Natural killer cell (primary cell): ENCODE measurements around the gene FNDC3B. TPM values are rescaled to one million over a fixed set of nuclear protein-coding genes. Genes with fewer than 3 reads are reported as not detected.
"Not testable (repeated sequence)": the region's sequence is repeated elsewhere in the genome, so short reads cannot be mapped to it uniquely, and the experiment has no call there.

Experiments used
- ATAC-seq, 3 donors: fragments of 150-1000 bp in 2 of 3; fragments of 200-7000 bp in 1 of 3; cut with Tn5 transposase; 1 replicate in 1 of 3; 2 replicates in 2 of 3; pipeline ENCODE4 v1.10.0; 2021; ENCODE audit warnings: mild to moderate bottlenecking in 2 of 3, moderate library complexity in 2 of 3
- DNase-seq, 2 donors: peaks; one replicate each; pipeline versions ENCODE4 v3.0.0 to v3.0.0-alpha.2; 2013 to 2021; ENCODE audit warnings: mixed read lengths in 1 of 2
- H3K27ac ChIP-seq: one replicate; pipeline ENCODE4 v1.5.1; 2013; ENCODE audit warnings: mild to moderate bottlenecking, low read length
- H3K27me3 ChIP-seq: one replicate; pipeline ENCODE4 v1.6.1; 2013; ENCODE audit warnings: low read length; ENCODE audit not compliant: control insufficient read depth, insufficient read depth
- H3K36me3 ChIP-seq: one replicate; pipeline ENCODE4 v1.6.1; 2013; ENCODE audit warnings: low read length; ENCODE audit not compliant: control insufficient read depth, insufficient read depth
- H3K4me1 ChIP-seq: one replicate; pipeline ENCODE4 v1.6.1; 2013; ENCODE audit warnings: low read length; ENCODE audit not compliant: control insufficient read depth, insufficient read depth
- H3K4me3 ChIP-seq: one replicate; pipeline ENCODE4 v1.5.1; 2013; ENCODE audit warnings: low read length
- H3K9me3 ChIP-seq: one replicate; pipeline ENCODE4 v1.6.1; 2013; ENCODE audit warnings: low read length; ENCODE audit not compliant: control insufficient read depth, insufficient read depth
- H3K27ac Mint-ChIP-seq, 2 donors: one replicate each; pipeline ENCODE4 v1.8.0; 2022; ENCODE audit warnings: mild to moderate bottlenecking in 2 of 2, mixed read lengths in 2 of 2, moderate library complexity in 1 of 2
- H3K27me3 Mint-ChIP-seq, 2 donors: one replicate each; pipeline ENCODE4 v1.8.0; 2022; ENCODE audit warnings: low read depth in 2 of 2, mixed read lengths in 2 of 2
- H3K36me3 Mint-ChIP-seq: one replicate; pipeline ENCODE4 v1.8.0; 2022; ENCODE audit warnings: mixed read lengths
- H3K4me1 Mint-ChIP-seq, 2 donors: one replicate each; pipeline ENCODE4 v1.8.0; 2022; ENCODE audit warnings: mixed read lengths in 2 of 2
- H3K4me3 Mint-ChIP-seq: one replicate; pipeline ENCODE4 v1.8.0; 2022; ENCODE audit warnings: mild to moderate bottlenecking, moderate library complexity, mixed read lengths
- H3K9me3 Mint-ChIP-seq, 2 donors: one replicate each; pipeline ENCODE4 v1.8.0; 2022; ENCODE audit warnings: mixed read lengths in 2 of 2
- CTCF ChIP-seq: fragments of 200-600 bp; IDR thresholded peaks from one replicate; pipeline ENCODE4 v1.8.0; 2022; ENCODE audit warnings: antibody characterized with exemption
- WGBS: methylation state at CpG from one replicate; pipeline ENCODE4 v1.1.7; 2013; ENCODE audit warnings: missing lambda C conversion rate; ENCODE audit not compliant: insufficient coverage; 5-methylcytosine and 5-hydroxymethylcytosine counted together
- intact Hi-C: fragments of 100-400 bp; cut with micrococcal nuclease; formaldehyde crosslinking; loops from one replicate; pipeline ENCODE4 v1.14.2; 2022
- total RNA-seq, 4 donors: library from RNA; stranded (reverse); fragments of 120-200 nt in 1 of 4; gene quantifications; one replicate each; pipeline versions ENCODE4 v1.2.3 to v1.2.4, GENCODE V29; 2013 to 2022

Gene FNDC3B
- total RNA-seq, 3 donors from 2014 or later (not counting 1 experiment from before 2014, with no cell fraction given) = 154 to 214 (median 206) TPM

DNA sequence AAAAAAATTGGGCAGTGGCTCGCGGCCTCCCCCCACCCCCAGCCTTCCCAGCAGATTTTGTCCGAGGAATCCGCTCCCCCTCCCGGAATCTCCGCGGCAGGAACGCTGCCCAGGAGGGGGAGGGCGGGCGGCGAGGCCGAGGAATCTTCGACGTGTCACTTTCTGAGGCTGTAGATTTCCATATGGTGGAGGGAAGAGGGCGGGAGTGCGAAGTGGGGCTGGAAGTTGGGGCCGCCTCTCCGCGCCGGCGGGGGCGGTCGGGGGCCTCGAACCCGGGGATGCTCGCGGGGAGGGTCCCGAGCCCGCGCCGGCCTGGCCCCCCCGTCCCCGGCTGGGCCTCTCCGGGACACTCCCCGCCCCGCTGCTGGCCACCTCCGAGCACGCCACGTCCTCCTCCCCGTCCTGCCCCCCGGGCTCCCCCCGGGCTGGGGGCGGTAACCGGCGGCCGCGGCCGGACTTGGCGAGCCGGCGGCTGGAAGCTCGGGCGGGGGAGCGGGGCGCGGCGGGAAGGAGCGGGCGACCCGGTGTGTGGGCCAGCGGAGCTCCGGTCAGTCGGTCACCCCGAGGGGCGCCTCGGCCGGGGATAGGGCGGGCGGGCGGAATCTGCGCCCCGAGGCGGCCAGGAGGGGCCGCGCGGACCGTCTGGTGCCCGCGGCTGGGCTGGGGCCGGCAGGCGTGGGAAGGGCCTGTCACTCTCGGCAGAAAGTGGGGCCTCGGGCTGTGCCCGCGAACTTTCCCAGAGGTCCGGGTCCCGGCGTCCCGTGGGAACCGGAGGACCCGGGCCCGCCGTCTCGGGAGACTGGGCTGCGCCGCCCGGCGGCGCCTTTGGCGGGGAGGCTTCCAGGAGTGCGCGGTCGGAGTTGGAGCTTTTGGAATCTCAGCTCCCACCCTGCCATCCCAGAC lies 951 bp downstream of the FNDC3B start:
- DNase-seq = peak; percentile 55 to 64
- Mint-ChIP-seq H3K4me1 (peaks cover 66 to 77% of the 10 kb centered on the region in 2 donors), H3K9me3 (no peaks in the 10 kb centered on the region), H3K27me3 (no peaks in the 10 kb centered on the region), H3K4me3 (peak overlapping the region; percentile 98), H3K36me3 (peaks cover 7% of the 10 kb centered on the region), H3K27ac (peak overlapping the region; percentile 94 to 100)
- H3K4me1 ChIP-seq = peaks cover 34% of the 10 kb centered on the region
- WGBS = under 1% methylated on average over 103 of the region's 103 CpGs
- intact Hi-C loops = no loop called here
- H3K27me3 ChIP-seq = no peaks in the 10 kb centered on the region
- no peak for TF ChIP-seq CTCF
- H3K36me3 ChIP-seq = no peaks in the 10 kb centered on the region
- H3K27ac ChIP-seq = peak overlapping the region; percentile 99
- peak; percentile 50 to 68 (median 53) for ATAC-seq
- peak overlapping the region; percentile 99 for H3K4me3 ChIP-seq
- no peaks in the 10 kb centered on the region for H3K9me3 ChIP-seq

DNA sequence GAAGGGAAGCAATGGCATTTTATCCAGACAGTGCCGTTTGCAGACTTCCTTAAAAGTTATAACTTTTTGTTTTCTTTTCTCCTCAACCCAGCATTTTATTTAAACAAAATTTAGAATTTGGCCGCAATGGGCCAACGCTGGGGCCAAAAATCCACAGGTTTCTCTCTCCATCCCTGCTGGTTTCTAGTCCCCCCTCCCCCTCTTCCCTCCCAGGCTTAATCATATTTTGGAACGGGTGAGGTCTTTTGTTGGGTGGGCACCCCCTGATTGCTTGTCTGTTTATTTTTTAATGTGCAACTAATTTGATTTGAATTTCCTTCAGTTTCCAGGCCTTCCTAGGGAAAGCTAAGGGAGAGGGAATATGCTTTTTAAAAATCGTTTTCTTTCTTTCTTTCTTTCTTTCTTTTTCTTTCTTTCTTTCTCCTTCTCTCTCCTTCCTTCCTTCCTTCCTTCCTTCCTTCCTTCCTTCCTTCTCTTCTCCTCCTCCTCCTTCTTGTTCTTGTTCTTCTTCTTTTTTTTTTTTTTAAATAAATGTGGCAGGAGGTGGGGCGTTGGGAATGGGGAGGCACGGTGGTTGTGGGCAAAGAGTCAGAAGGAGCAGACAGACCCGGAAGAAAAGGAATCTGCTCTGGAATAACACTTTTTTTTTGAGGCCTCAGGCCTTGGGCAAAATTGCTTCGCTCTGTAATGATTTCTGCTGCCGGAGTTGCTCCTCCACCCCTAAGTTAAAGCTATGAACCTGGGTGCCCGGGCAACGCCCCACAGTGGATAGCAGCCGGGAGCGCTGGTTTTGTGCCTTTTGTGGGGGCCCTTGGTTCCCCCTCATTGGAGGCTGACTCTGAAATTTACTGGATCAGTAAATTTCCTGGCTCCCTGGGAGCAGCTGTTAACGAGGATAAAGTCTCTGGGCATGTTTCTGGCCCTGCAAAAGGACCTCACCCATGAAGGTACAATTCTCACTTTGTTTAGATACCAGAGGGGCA lies 1.9 kb downstream of the FNDC3B start:
- Histone ChIP-seq H3K9me3 (no peaks in the 10 kb centered on the region), H3K36me3 (no peaks in the 10 kb centered on the region), H3K27me3 (no peaks in the 10 kb centered on the region), H3K27ac (peak overlapping the region; percentile 41), H3K4me3 (peak overlapping the region; percentile 30), H3K4me1 (peaks cover 28% of the 10 kb centered on the region)
- Mint-ChIP-seq H3K4me1 (peaks cover 67 to 77% of the 10 kb centered on the region in 2 donors), H3K4me3 (peak overlapping the region; percentile 96), H3K36me3 (peaks cover 7% of the 10 kb centered on the region), H3K9me3 (no peaks in the 10 kb centered on the region), H3K27me3 (no peaks in the 10 kb centered on the region), H3K27ac (peak overlapping the region; percentile 89 to 93)
- ATAC-seq (no peak), DNase-seq (no peak)
- intact Hi-C loops = no loop called here
- 66% methylated on average over 13 of the region's 15 CpGs for WGBS
- no peak for TF ChIP-seq CTCF

DNA sequence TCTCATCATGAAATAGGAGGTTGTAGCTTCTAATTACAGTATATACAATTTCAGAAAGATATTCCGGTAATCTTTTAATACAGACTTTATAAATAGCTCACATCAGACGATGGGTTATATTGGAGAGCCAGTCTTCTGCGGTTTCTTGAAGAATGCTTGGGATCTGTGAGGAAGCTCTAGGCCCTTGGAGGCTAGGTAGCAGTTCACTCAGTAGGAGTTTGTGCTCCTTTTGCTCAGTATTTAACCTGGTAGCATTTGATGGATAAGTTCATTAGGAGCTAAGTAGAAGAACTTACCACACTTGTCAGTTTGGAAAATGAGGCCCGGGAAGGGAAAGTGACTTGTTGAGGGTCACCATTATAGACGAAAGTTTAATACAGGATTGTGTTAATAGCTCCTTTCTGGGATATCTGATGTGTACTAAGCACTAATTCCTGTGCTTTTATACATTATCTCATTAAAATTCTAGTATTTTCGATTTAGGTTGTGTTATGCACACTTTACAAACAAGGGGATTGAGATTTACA lies 2.8 kb downstream of the FNDC3B start:
- no peak for TF ChIP-seq CTCF
- H3K9me3 Mint-ChIP-seq = no peaks in the 10 kb centered on the region
- no peaks in the 10 kb centered on the region for H3K27me3 Mint-ChIP-seq
- H3K27ac Mint-ChIP-seq = peak overlapping the region; percentile 89 to 93
- Histone ChIP-seq H3K27me3 (no peaks in the 10 kb centered on the region), H3K9me3 (no peaks in the 10 kb centered on the region), H3K4me1 (peaks cover 28% of the 10 kb centered on the region), H3K36me3 (no peaks in the 10 kb centered on the region), H3K27ac (no peak overlapping the region), H3K4me3 (no peak overlapping the region)
- H3K36me3 Mint-ChIP-seq = peaks cover 7% of the 10 kb centered on the region
- 97% methylated on average over 3 of the region's 6 CpGs for WGBS
- peak overlapping the region; percentile 96 for H3K4me3 Mint-ChIP-seq
- intact Hi-C loops = no loop called here
- no peak for DNase-seq
- H3K4me1 Mint-ChIP-seq = peaks cover 69 to 71% of the 10 kb centered on the region in 2 donors
- no peak for ATAC-seq

DNA sequence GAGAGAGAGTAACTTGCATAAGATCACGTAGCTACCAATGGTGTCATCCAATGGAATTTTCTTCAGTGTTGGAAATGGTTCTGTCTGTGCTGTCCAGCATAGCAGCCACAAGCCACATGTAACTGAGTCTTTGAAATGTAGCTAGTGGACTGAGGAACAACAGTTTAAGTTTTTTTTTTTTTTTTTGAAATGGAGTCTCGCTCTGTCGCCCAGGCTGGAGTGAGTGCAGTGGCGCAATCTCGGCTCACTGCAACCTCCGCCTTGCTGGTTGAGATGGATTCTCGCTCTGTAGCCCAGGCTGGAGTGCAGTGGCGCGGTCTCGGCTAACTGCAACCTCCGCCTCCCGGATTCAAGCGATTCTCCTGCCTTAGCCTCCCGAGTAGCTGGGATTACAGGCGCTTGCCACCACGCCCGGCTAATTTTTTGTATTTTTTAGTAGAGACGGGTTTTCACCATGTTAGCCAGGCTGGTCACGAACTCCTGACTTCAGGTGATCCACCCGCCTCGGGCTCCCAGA lies 3.3 kb downstream of the FNDC3B start:
- H3K4me3 ChIP-seq, H3K9me3 Mint-ChIP-seq, intact Hi-C loops, H3K27me3 ChIP-seq, H3K27me3 Mint-ChIP-seq, DNase-seq, H3K36me3 ChIP-seq, H3K36me3 Mint-ChIP-seq, ATAC-seq, H3K27ac ChIP-seq, H3K9me3 ChIP-seq: not testable (repeated sequence)
- peak overlapping the region; percentile 96 for H3K4me3 Mint-ChIP-seq
- H3K27ac Mint-ChIP-seq = peak overlapping the region; percentile 89 to 93
- H3K4me1 Mint-ChIP-seq = peaks cover 69 to 72% of the 10 kb centered on the region in 2 donors
- WGBS = 95% methylated on average over 21 of the region's 21 CpGs
- H3K4me1 ChIP-seq = peaks cover 28% of the 10 kb centered on the region
